ENCODE data around the gene LGMN. TPM values are rescaled to one million over a fixed set of nuclear protein-coding genes. Genes with fewer than 3 reads are reported as not detected.

Gene LGMN
- polyA plus RNA-seq, 1 donor (not counting 4 experiments of a cell fraction or from before 2014, with no cell fraction given) = 61.0 TPM

- H3K9me3 ChIP-seq (ENCODE audit: control insufficient read depth, low read depth, low read length) = no peaks in the 10 kb centered on the region
- H4K20me1 ChIP-seq (ENCODE audit: control insufficient read depth, extremely low read depth, insufficient read depth, low read length) = no peaks in the 10 kb centered on the region
- dilution Hi-C loops (cut with MboI; ENCODE audit: extremely low pct_ligation_motif_present, low sequenced_read_pairs) = no loop called here
- no peak overlapping the region for H2AFZ ChIP-seq (ENCODE audit: control insufficient read depth, low read length)
- no peak overlapping the region for H3K9ac ChIP-seq (ENCODE audit: control insufficient read depth, extremely low read depth, insufficient read depth, low read length)
- TF ChIP-seq EZH2 (IDR thresholded peaks at IDR 0.05; ENCODE audit: low read length) (no peak), CTCF (optimal IDR thresholded peaks at IDR 0.05 in 1 of 3, IDR thresholded peaks at IDR 0.05 in 1 of 3, conservative IDR thresholded peaks at IDR 0.05 in 1 of 3; ENCODE audit: extremely low read depth in 1 of 3, insufficient read depth in 2 of 3, low read length in 3 of 3) (no peak)
- DNase-seq (ENCODE audit: low read depth, low spot score) = no peak
- H3K27ac ChIP-seq (ENCODE audit: control insufficient read depth, insufficient read depth, low read length) = no peak overlapping the region
- FAIRE-seq = no peak
- H3K9me1 ChIP-seq (ENCODE audit: control insufficient read depth, extremely low read depth, insufficient read depth, low read length) = no peaks in the 10 kb centered on the region
- peaks cover 0 to 2% of the 10 kb centered on the region in 2 experiments for H3K36me3 ChIP-seq (ENCODE audit: control insufficient read depth in 2 of 2, extremely low read depth in 1 of 2, insufficient read depth in 2 of 2, low read length in 2 of 2)
- H3K27me3 ChIP-seq (ENCODE audit: control insufficient read depth, extremely low read depth, insufficient read depth, low read length) = no peaks in the 10 kb centered on the region
- no peaks in the 10 kb centered on the region for H3K79me2 ChIP-seq (ENCODE audit: control insufficient read depth, insufficient read depth, low read length)
- no peak overlapping the region for H3K4me3 ChIP-seq (ENCODE audit: control insufficient read depth in 2 of 3, extremely low read depth in 1 of 3, insufficient read depth in 2 of 3, low read depth in 1 of 3, low read length in 3 of 3)
- H3K4me2 ChIP-seq (ENCODE audit: control insufficient read depth, extremely low read depth, insufficient read depth, low read depth, low read length) = no peak overlapping the region
- no peaks in the 10 kb centered on the region for H3K4me1 ChIP-seq (ENCODE audit: control insufficient read depth, extremely low read depth, insufficient read depth, low read length)
Measured at GRCh38 chr14:92719890-92720323, 28.5 kb downstream of the LGMN start.

GRCh38 chr14:92719421-92719820 lies 29.0 kb downstream of the LGMN start:
- dilution Hi-C loops (cut with MboI; ENCODE audit: extremely low pct_ligation_motif_present, low sequenced_read_pairs) = no loop called here
- Histone ChIP-seq H3K27me3 (ENCODE audit: control insufficient read depth, extremely low read depth, insufficient read depth, low read length) (no peaks in the 10 kb centered on the region), H4K20me1 (ENCODE audit: control insufficient read depth, extremely low read depth, insufficient read depth, low read length) (no peaks in the 10 kb centered on the region), H3K9me1 (ENCODE audit: control insufficient read depth, extremely low read depth, insufficient read depth, low read length) (no peaks in the 10 kb centered on the region), H3K27ac (ENCODE audit: control insufficient read depth, insufficient read depth, low read length) (no peak overlapping the region), H3K36me3 (ENCODE audit: control insufficient read depth in 2 of 2, extremely low read depth in 1 of 2, insufficient read depth in 2 of 2, low read length in 2 of 2) (peaks cover 0 to 2% of the 10 kb centered on the region in 2 experiments), H3K4me2 (ENCODE audit: control insufficient read depth, extremely low read depth, insufficient read depth, low read depth, low read length) (no peak overlapping the region), H2AFZ (ENCODE audit: control insufficient read depth, low read length) (no peak overlapping the region), H3K79me2 (ENCODE audit: control insufficient read depth, insufficient read depth, low read length) (no peaks in the 10 kb centered on the region), H3K9ac (ENCODE audit: control insufficient read depth, extremely low read depth, insufficient read depth, low read length) (no peak overlapping the region), H3K9me3 (ENCODE audit: control insufficient read depth, low read depth, low read length) (no peaks in the 10 kb centered on the region), H3K4me1 (ENCODE audit: control insufficient read depth, extremely low read depth, insufficient read depth, low read length) (no peaks in the 10 kb centered on the region), H3K4me3 (ENCODE audit: control insufficient read depth in 2 of 3, extremely low read depth in 1 of 3, insufficient read depth in 2 of 3, low read depth in 1 of 3, low read length in 3 of 3) (no peak overlapping the region)
- FAIRE-seq (no peak), DNase-seq (ENCODE audit: low read depth, low spot score) (no peak)
- TF ChIP-seq CTCF (optimal IDR thresholded peaks at IDR 0.05 in 1 of 3, IDR thresholded peaks at IDR 0.05 in 1 of 3, conservative IDR thresholded peaks at IDR 0.05 in 1 of 3; ENCODE audit: extremely low read depth in 1 of 3, insufficient read depth in 2 of 3, low read length in 3 of 3) (no peak), EZH2 (IDR thresholded peaks at IDR 0.05; ENCODE audit: low read length) (no peak)

Measured in keratinocyte (primary cell).